ENCODE results near the gene CCDC171.

Gene CCDC171

DNA sequence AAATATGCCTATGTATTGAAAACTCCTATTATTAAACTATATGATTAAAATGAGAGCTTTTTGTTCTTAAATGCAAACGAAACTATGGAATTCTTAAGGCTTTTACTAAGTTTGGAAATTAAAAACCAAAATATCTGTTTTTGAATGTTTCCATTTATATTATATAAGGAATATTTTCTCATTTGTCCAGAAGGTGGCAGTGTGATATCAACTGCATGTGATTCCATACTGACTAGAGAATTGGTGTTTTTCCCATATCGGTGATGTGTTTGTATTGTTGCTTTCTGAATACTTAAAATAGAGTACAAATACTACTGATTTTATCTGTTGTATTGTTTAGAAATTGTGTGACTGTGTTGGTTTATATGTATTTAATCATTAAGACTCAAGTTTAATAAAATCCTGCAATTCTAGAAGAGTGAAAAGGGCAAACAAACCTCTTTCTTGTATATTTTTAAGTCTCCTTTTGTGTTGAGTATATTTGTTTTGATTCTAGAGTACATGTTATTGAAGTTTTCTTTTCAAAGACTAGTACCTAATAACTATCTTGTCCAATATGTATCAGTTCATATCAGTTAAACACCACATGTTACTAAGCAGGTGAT is 320.8 kb downstream of the CCDC171 start:
- no peak for DNase-seq (ENCODE audit: low read depth in 2 of 2)

DNA sequence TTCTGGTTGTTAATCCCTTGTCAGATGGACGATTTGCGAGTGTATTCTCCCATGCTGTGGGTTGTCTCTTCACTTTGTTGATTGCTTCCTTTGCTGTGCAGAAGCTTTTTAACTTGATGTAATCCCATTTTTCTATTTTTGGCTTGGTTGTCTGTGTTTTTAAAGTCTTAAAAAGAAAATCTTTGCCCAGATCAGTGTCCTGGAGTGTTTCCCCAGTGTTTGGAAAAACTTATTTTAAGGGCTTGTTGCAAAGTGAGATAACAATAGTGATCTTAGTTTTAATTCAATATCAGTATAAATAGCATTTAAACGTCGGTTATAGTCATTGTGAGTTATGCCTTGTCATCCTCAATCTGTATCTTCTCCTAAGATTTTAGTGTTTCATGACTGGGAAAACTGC is 329.5 kb downstream of the CCDC171 start:
- DNase-seq (ENCODE audit: low read depth in 2 of 2), result no peak

DNA sequence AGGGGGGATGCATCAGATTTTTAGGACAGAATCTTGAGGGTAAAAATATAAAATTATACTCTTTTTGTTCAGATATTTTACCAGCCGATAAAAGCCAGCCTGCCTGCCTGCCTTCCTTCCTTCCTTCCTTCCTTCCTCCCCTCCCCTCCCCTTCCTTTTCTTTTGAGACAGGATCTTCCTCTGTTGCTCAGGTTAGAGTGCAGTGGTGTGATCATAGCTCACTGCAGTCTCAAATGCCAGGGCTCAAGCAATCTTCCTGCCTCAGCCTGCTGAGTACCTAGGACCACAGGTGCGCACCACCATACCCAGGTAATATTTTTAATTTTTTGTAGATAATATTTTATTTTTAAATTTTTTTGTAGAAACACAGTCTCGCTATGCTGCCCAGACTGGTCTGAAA is 330.0 kb downstream of the CCDC171 start:
- DNase-seq (ENCODE audit: low read depth in 2 of 2), result no peak

DNA sequence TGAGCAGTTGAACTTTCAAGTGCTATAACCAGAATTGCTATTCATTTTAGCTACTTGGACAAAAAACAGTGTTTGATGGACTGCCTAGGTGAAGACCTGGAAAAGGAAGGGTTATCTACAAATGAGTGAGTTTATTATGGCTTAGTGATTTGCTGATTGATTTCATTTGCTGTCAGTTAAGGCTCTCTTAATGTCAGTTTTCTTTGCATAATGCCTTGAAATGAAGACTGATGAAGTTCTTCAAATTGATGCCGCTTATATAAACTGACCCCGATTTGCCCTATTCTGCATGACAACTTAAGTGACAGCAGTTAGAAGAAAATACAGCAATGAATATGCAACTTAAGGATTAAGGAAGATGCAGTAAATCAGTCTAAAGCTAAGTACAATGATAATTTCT is 332.6 kb downstream of the CCDC171 start:
- DNase-seq (ENCODE audit: low read depth in 2 of 2), result no peak

DNA sequence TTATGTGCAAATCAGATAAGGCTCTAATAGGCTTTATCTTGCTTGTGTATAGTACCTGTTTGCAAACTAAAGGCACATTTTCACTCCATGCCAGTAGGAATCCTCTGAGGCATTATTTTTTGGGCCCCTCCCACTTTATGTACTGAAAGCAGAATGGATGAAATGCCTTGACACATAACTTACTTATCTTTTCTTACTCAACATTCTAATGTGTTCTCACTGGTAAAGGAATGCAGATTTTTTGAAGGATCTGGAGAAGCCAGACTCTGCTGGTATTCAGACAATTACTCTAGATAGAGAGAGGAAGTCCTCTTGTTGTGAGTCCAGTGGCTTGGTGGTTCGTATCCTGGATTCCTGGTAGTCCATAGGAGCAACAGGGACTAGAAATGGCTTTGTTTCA is 336.7 kb downstream of the CCDC171 start:
- no peak for DNase-seq (ENCODE audit: low read depth in 2 of 2)

DNA sequence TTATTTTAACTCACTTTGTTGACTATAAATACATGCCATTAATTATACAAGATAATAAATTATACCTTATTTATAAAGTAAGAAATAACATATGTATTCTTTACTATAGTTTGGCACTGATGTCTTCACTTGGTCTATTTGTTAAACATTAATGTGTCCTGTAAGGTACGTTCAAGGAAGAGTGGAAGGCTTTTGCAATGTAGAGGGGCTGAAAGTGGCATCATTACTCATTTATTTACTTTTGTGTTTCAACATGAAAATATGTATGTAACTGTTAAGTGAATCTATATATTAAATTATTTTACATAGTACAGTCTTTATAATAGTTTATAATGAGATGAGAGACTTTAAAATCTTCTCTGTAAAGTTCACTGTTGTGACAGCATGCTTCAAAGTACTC is 348.7 kb downstream of the CCDC171 start:
- DNase-seq (ENCODE audit: low read depth in 2 of 2), result no peak

DNA sequence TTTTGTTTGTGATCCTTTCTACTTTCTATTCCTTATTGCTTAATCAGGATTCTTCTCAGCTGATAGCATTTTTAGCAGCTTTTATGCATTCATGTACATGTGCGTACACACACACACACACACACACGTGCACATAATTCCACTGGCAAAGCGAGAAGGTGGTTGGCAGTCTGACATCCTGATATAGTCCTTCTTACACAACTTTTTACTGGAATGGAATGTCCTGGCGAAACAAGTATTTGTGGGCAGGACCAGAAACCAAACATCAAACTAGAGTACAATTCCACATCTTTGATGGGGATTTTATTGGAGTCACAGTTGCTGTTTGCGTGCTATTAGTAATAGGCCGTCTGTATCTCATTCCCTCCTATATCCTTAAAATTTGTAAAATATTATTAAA is 356.5 kb downstream of the CCDC171 start:
- no peak for DNase-seq (ENCODE audit: low read depth in 2 of 2)

DNA sequence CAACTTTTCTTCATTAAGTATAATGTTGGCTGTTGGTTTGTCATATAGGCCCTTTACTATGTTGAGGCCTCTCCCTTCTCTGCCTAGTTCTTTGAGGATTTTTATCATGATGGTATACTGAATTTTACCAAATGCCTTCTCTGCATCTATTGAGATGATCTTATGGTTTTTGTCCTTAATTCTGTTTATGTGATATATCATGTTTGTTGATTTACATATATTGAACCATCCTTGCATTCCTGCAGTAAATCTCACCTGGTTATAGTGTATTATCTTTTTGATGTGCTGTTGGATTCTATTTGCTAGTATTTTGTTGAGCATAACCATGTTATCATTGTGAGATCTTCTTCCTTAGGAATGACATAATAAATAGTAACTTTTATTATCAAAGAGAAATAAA is 362.9 kb downstream of the CCDC171 start:
- no peak for DNase-seq (ENCODE audit: low read depth in 2 of 2)

DNA sequence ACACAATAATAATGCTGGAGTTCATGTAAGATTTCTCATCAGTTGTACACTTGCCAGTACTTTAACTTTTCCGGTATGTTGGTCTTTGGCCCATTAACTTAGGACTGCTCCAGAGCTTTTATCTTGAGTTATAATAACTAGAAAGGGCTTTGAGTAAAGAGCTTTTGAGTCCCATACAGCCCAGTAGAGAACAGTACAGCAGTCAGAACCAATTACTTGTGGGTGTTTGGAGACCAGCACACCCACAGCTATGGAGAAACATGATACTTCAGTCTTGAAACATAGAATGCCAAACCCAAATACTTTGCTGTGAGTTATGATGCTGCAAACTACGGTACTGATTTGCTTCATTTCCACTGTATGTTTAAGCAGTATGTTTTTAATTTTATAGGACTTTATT is 374.3 kb downstream of the CCDC171 start:
- no peak for DNase-seq (ENCODE audit: low read depth in 2 of 2)

DNA sequence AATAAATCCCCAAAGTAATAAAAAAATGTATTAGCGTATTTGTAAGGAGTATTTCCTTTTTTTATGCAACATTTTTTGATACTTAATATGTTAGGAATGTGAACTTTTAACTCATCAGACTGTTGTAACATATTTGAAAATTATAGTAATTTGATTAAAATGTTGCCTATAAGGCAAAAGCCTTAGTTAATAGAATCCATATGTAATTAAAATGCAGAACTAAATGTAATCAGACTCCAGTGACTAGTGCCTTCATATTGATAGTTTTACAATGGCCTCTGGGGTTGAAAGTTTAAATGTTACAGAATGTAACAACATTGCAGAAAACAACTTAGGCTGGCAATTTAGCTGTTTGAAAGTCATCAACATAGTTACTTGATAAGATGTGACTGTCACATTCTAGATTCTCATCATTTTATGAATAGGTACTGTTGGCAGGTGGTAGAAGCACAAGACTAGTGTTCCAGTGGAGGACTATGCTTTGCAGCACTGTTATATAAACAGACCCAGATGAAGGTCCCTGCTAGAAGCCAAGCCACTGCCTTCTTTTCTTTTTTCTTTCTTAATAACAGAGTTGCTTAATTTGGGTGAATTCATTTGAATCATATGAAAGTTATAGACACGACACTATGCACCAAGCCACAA is 382.9 kb downstream of the CCDC171 start:
- DNase-seq (ENCODE audit: low read depth in 2 of 2), result no peak

DNA sequence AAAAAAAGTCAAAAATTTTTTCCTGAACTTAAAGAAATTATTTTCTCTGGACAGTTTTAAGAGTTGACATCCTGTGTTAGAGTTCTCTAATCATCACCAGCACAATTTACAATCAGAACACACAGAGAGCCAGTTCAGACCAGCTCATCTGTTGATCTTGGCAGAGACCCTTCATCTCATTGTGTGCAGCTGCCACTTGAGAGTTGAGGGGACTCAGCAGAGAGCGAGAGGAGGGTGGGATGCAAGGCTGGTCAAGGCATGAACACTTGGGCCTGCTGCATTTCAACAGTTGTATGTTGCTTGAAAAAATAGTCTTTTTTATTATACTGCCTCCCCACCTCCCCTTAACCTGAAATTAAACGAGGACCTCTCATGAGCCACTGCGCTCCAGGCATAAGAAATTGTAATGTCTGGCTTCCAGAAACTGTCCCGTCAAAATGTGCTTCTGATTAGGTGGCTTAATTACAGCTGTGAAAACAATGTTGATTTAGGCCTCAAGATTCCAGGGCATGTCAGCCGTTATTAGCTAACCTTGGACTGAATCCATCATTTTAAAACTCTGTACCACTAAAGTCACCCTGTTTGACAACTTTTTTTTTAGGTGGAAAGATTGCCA is 383.6 kb downstream of the CCDC171 start:
- DNase-seq (ENCODE audit: low read depth in 2 of 2), result no peak

DNA sequence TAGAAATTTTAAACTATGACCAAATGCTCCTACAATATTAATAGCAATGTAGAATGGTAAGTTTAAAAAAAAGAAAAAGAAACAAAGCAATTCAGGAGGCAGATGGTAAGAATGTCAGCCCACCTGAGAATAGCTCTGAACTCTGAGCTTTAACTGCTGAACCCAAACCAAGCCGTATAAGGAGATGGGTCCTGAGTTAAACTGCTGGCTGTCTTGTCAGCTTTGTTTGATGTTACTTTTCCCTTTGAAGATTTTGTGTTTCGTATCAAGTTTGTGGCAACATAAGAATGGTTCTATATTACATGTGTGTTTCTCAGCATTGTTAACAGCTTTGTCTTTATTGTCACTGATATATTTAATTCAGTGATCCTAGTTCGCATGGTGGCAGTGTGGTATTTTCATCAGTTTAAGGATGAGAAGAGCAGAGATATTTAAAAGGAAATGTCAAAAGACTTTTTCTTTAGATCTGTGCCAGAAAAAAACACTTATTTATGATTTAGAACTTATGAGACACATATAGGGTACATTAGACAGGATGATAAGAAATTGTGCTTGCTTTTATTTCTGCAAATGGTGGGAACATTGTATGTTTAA is 390.1 kb downstream of the CCDC171 start:
- no peak for DNase-seq (ENCODE audit: low read depth in 2 of 2)

DNA sequence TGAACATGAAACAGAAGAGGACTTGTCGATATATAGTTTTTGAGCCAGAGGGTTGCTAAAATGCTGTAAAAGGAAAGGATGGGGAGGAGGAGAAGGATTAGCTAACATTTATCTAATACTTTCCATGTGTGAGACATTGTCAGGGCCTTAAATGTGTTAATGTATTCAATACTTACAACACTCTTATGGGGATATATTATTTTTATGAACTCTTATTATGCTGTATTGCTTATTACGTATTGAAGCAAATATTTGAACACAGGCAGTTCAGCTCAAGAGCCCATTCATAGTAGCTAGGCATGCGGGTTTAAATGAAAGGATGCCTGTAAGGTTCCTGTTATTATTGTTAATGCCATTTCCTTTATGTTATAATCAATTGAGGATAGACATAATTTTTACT is 391.5 kb downstream of the CCDC171 start:
- no peak for DNase-seq (ENCODE audit: low read depth in 2 of 2)

DNA sequence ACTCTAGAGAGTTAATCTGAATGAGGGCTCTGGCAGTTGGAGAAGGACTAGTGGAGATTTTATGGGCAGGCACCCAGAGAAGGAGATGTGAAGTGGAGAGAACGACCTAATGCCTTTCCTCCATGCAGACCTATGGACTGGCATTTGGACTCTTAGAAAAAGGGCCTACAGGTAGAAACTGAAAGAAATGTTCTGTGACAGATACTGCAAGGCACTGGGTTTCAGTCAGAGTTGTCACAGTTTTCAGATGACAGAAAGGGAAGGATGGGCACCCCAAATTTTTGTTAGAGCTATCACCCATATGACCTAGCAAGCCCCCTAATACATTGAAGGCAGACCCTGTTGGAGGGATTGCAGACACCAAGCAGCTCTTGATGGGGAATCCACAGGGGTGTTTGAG is 406.8 kb downstream of the CCDC171 start:
- DNase-seq (ENCODE audit: low read depth in 2 of 2), result no peak

DNA sequence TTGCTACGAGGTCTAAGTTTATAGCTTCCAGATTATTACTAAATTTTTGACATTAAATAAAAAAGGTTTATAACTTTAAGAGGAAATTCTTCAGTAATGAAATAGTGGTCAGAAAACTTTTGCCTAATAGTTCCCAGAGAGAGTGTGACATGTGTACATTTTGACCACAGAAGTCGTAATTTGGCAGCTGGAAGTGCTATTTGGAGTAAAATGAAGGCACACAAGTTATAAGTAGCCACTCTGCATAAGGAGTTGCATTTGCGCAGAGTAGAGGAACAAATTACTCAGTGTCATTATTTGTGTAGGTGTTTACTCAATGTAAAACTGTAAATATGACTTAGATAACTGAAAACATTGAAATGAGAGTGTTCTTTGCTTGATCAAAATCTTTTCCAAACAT is 408.4 kb downstream of the CCDC171 start:
- no peak for DNase-seq (ENCODE audit: low read depth in 2 of 2)

DNA sequence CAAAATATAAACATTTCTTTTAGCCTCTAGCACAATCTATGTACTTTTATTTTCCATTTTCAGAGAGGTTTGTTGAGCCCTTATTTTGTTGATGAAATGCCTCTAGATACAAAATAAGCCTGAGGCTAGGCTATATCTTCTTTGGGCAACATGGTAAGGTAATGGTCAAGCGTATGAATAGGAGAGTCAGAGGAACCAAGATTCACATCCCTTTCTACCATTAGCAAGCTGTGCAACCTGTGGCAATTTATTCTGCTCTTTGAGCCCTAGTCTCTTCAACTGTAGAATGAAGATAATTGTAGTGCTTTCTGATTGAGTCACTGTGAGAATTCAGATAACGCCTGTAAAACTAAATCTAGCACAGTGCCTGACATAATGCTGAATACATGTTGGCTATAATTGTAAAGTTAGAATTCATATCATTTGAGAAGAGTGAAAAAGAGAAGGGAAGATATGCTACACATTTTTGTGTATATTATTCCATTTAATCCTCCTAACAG is 412.5 kb downstream of the CCDC171 start:
- DNase-seq (ENCODE audit: low read depth in 2 of 2), result no peak

DNA sequence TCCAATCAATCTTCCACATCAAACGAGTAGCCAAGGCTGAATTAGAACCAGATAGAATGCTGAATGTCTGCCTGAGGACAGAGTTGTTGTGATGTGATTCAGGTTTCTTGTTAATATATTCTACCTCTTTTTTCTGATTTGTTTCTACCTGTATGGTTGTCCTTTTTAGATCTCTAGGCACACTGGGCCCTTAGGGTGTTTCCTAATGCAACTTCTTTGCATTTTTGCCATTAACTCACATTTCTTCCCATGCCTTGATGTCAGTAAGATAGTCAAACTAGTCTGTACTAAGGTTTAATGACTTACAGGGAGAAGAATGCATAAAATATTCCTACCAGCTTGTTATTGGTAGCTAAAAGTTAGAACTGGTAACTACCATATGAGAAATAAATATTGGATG is 413.6 kb downstream of the CCDC171 start:
- no peak for DNase-seq (ENCODE audit: low read depth in 2 of 2)

DNA sequence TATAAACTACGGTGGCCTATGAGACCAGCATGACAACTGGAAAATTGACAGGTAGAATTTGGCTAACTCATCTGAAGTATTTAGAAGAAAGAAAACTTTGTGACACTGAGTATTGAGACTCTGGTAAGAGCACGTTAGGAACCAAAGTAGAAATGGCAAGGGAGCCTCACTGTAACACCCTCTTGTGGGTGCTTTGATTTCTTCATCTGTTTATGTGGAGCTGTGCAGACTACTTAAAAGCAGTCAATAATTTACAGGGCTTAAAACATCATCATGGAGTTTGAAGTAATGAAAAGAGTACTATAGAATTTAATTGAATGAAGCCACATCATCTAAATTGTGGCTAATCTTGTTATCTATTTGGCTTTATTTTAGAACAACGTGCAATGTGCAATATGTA is 414.2 kb downstream of the CCDC171 start:
- no peak for DNase-seq (ENCODE audit: low read depth in 2 of 2)

DNA sequence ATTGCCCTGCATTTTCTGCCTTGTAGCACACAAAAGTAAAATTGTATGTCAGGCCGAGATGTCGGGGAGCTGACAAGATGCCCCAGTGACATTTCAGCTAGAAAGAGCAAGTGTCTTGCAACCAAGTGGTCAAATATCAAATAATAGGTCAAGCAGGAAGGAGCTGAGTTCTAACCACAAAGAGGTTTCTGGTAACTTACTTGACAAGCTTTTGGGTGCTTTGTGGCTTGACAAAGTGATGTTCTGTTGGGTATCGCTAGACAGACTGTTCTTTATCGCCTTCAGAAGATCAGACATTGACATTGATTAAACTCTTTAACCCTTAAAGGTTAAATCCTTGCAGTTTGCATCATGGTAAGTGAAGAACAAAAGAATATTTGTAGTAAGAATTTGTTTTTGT is 419.9 kb downstream of the CCDC171 start:
- no peak for DNase-seq (ENCODE audit: low read depth in 2 of 2)

DNA sequence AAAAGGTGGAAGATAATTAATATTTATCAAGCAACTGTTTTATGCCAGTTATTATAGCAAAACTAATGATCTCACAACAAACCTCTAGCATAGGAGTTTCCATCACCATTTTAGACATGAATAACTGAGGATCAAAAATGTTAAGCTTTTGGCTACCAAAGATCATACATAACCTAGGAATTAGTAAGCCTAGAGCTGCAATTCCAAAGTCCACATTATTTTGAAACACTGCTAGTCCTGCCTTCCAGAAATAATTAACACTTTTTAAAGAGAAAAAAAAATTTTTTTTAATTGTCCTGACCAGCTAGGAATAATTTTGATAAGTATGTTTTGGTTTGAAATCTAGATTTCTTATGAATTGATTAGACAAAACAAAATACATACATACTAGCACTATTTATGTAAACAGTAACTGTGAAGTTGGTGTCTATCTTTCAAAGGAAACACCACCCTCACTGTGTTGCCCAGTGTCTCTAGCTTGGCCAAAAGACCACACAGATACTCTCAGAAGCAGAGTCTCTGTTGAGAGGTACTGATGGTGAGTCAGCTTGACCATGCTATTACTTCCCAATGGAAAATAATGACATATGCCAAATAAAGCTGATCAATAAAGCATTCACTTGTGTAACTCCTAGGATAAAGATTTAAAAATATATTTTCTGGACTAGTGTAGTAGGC is 422.4 kb downstream of the CCDC171 start:
- no peak for DNase-seq (ENCODE audit: low read depth in 2 of 2)

DNA sequence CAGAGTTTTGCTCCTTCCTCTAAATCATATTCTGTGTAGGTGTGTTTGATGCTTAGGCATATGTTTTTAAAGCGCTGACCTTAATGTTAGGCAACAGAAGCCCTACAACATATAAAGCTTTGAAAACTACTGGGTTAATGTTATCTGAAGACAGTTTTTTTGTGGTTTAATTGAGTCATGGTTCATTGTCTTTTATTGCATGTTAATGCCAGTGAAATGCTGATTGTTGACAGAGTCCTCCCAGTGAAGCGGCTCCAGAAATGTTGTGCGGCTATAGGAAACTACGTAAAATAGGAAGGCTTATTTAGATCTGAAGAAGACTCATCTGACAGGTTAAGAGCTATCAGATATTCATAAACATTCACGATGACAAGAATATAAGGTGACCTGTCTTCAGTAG is 424.6 kb downstream of the CCDC171 start:
- no peak for DNase-seq (ENCODE audit: low read depth in 2 of 2)

DNA sequence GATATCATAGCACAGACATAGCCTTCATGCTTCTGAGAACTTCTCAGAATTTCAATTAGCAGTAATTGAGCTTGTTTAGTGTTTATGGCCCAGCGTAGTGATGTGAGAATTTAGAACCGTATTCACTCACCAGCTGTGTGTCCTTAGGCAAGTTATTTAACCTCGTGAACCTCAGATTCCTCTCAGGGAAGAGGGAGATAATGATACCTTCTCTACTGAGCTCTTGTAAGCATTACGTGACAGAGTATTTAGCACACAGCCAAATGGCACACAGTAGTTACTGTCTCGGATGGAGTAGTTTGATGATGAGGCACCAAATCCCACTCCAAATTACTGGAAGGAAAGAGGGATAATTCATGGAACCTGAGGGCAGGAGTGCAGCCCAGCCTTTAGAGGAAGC is 429.3 kb downstream of the CCDC171 start:
- DNase-seq (ENCODE audit: low read depth in 2 of 2), result no peak
